Measurements from ENCODE around the gene CELSR1.

CELSR1 gene

GRCh38 chr22:46528121-46528610, 9.3 kb downstream of the CELSR1 start:
- TF ChIP-seq, protein P1, sequence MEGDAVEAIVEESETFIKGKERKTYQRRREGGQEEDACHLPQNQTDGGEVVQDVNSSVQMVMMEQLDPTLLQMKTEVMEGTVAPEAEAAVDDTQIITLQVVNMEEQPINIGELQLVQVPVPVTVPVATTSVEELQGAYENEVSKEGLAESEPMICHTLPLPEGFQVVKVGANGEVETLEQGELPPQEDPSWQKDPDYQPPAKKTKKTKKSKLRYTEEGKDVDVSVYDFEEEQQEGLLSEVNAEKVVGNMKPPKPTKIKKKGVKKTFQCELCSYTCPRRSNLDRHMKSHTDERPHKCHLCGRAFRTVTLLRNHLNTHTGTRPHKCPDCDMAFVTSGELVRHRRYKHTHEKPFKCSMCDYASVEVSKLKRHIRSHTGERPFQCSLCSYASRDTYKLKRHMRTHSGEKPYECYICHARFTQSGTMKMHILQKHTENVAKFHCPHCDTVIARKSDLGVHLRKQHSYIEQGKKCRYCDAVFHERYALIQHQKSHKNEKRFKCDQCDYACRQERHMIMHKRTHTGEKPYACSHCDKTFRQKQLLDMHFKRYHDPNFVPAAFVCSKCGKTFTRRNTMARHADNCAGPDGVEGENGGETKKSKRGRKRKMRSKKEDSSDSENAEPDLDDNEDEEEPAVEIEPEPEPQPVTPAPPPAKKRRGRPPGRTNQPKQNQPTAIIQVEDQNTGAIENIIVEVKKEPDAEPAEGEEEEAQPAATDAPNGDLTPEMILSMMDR (conservative IDR thresholded peaks at IDR 0.05; ENCODE audit: low read depth, low read length) = no peak
- no peak overlapping the region for H3K4me3 ChIP-seq (ENCODE audit: low read depth, low read length)
- DNase-seq (ENCODE audit: low read depth) = peak; percentile 91

DNA sequence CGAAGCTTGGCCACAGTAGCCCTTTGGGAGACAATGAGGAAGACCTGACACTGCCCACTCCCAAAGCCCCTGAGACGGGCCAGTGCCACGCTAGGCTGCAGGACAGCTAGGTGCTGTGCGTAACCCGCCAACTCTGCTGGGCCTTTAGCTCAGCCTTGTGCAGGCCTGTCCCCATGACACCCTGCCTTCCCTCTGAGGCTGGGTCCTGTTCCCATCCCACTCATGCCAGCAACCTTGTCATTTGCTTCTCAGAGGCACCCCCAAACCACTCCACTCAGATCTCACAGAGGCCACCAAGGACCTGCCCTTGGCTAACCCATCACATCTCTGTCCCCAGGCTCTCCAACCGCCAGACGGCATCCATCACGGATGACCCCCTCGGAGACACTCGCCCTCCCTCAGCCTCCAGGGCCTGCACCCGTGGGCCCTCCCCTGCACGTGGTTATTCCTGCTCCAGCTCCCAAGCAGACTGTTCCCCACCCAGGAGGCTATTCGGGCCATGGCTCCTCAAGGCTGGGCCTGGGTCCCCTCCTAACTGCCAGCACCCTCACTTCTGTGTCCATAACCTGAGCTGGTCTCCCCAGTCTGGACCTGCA, 11.1 kb downstream of the CELSR1 start:
- no peak overlapping the region for H3K4me3 ChIP-seq (ENCODE audit: low read depth, low read length)
- DNase-seq (ENCODE audit: low read depth) = no peak
- TF ChIP-seq, protein P1 (conservative IDR thresholded peaks at IDR 0.05; ENCODE audit: low read depth, low read length) = no peak

GRCh38 chr22:46525389-46526243, 11.8 kb downstream of the CELSR1 start:
- TF ChIP-seq, protein P1 (conservative IDR thresholded peaks at IDR 0.05; ENCODE audit: low read depth, low read length) = no peak
- no peak overlapping the region for H3K4me3 ChIP-seq (ENCODE audit: low read depth, low read length)
- no peak for DNase-seq (ENCODE audit: low read depth)

GRCh38 chr22:46524203-46524740, 13.1 kb downstream of the CELSR1 start:
- TF ChIP-seq, protein P1 (conservative IDR thresholded peaks at IDR 0.05; ENCODE audit: low read depth, low read length) = no peak
- no peak overlapping the region for H3K4me3 ChIP-seq (ENCODE audit: low read depth, low read length)
- DNase-seq (ENCODE audit: low read depth) = no peak

DNA sequence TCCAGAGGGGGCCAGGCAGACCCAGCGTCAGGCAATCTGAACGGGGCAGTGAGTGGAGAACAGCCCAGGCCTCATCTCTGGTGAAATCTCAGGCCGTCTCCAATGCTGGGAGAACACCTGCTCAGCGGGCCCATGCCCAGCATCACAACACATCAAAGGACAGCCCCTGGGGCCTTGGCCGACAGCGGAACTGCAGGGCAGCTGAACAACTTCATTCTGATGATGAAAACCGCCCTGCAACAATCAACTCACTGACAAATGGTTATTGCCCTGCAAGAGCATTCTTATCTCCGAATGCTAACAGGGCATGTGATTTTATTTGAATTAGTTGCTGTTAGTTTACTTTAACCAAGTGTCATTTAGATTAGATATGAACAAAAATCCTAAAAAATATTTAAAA, 14.6 kb downstream of the CELSR1 start:
- DNase-seq (ENCODE audit: low read depth) = no peak
- no peak overlapping the region for H3K4me3 ChIP-seq (ENCODE audit: low read depth, low read length)
- TF ChIP-seq, protein P1 (conservative IDR thresholded peaks at IDR 0.05; ENCODE audit: low read depth, low read length) = no peak

DNA sequence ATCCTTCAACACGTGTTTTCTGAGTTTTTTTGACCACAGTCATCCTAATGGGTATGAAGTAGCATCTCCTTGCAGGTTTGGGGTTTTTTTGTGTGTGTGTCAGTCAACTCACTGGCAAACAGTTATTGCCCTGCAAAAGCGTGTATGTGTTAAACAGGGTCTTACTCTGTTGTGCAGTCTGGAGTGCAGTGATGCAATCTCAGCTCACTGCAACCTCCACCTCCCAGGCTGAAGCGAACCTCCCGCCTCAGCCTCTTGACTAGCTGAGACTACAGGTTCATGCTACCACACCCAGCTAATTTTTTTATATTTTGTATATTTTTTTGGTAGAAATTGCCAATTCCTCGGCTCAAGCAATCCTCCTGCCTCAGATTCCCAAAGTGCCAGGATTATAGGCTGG, 15.4 kb downstream of the CELSR1 start:
- DNase-seq (ENCODE audit: low read depth) = no peak
- H3K4me3 ChIP-seq (ENCODE audit: low read depth, low read length) = no peak overlapping the region
- TF ChIP-seq, protein P1 (conservative IDR thresholded peaks at IDR 0.05; ENCODE audit: low read depth, low read length) = no peak

All from choroid plexus epithelial cell (primary cell).